Hepatocyte (in vitro differentiated cells): ENCODE measurements around the gene DNAL4.

ENCODE experiments used
- CTCF ChIP-seq: fragments of 200-600 bp; sonication (generic); IDR thresholded peaks from 2 replicates; pipeline ENCODE4 v1.5.1; 2016; ENCODE audit warnings: antibody characterized with exemption, mild to moderate bottlenecking; ENCODE audit not compliant: poor library complexity
- EZH2 ChIP-seq: fragments of 200-600 bp; sonication (generic); IDR thresholded peaks from 2 replicates; pipeline ENCODE4 v1.6.1; 2016; ENCODE audit warnings: antibody characterized with exemption, mild to moderate bottlenecking, borderline replicate concordance
- EZH2phosphoT487 ChIP-seq: fragments of 200-600 bp; sonication (generic); IDR thresholded peaks from one replicate; pipeline ENCODE4 v1.6.1; 2018; ENCODE audit warnings: antibody characterized with exemption, mild to moderate bottlenecking, low read depth, moderate library complexity; ENCODE audit not compliant: unreplicated experiment, severe bottlenecking

- TF ChIP-seq CTCF (no peak), EZH2 (no peak), EZH2phosphoT487 (no peak)
These were observed 61.6 kb downstream of the DNAL4 start for GRCh38 chr22:38732251-38732815.
